ENCODE data around the gene VPS11. TPM values are rescaled to one million over a fixed set of nuclear protein-coding genes. Genes with fewer than 3 reads are reported as not detected.

The VPS11 gene
- polyA plus RNA-seq, 2 of the 4 experiments (the other 2 are of a cell fraction) = 4.6 to 12.0 TPM

GRCh38 chr11:119087747-119088241 is 20.2 kb downstream of the VPS11 start:
- DNase-seq (ENCODE audit: low read depth in 1 of 2, low spot score in 1 of 2) (no peak), ATAC-seq (no peak), FAIRE-seq (no peak)
- H3K4me1 ChIP-seq = peaks cover 37% of the 10 kb centered on the region
- POLR2A ChIA-PET = interaction anchor here (0.5 kb wide), 1 partner anchor 41 kb away, joined by 3 read pairs; no protein-coding TSS in a partner anchor
- TF ChIP-seq NFE2L2 (conservative IDR thresholded peaks at IDR 0.05; ENCODE audit: low read length) (no peak), KDM1A (IDR thresholded peaks at IDR 0.05; ENCODE audit: low read depth) (no peak), SREBF2 (IDR thresholded peaks at IDR 0.05) (no peak), HOXB5 (CRISPR knock-in tag; IDR thresholded peaks at IDR 0.05) (no peak), ESRRA (IDR thresholded peaks at IDR 0.05; ENCODE audit: borderline replicate concordance, low read length) (no peak), RAD21 (conservative IDR thresholded peaks at IDR 0.05 in 1 of 2, IDR thresholded peaks at IDR 0.05 in 1 of 2) (no peak), HEYL (CRISPR knock-in tag; IDR thresholded peaks at IDR 0.05) (no peak), MYC (IDR thresholded peaks at IDR 0.05; ENCODE audit: borderline replicate concordance, low read length) (no peak), POLR2A (IDR thresholded peaks at IDR 0.05; ENCODE audit: low read length) (no peak)
- no peak overlapping the region for H3K4me3 ChIP-seq
- peak overlapping the region; percentile 42 for H3K4me2 ChIP-seq
- CTCF ChIA-PET = no interaction called here
- H3K27ac ChIP-seq = peak overlapping the region in 1 of 2 experiments; percentile 56; a peak in 2 of 6 replicates
- WGBS (ENCODE audit: missing lambda C conversion rate) = 67% methylated on average over 1 of the region's 2 CpGs
- H3K9me3 ChIP-seq = no peaks in the 10 kb centered on the region

GRCh38 chr11:119088406-119088805 is 20.8 kb downstream of the VPS11 start:
- CTCF ChIA-PET = no interaction called here
- no peak overlapping the region for H3K27ac ChIP-seq
- peaks cover 43% of the 10 kb centered on the region for H3K4me1 ChIP-seq
- no peak for ATAC-seq
- H3K4me2 ChIP-seq = no peak overlapping the region
- H3K4me3 ChIP-seq = no peak overlapping the region
- no peak for FAIRE-seq
- WGBS (ENCODE audit: missing lambda C conversion rate) = 94% methylated on average over 9 of the region's 9 CpGs
- TF ChIP-seq MAZ (IDR thresholded peaks at IDR 0.05; ENCODE audit: borderline replicate concordance, low read depth, low read length) = no peak
- no peak for TF ChIP-seq HOXB13 (CRISPR knock-in tag; IDR thresholded peaks at IDR 0.05; ENCODE audit: low read depth)
- no peak for TF ChIP-seq SMC3 (IDR thresholded peaks at IDR 0.05)
- no peaks in the 10 kb centered on the region for H3K9me3 ChIP-seq
- POLR2A ChIA-PET = no interaction called here
- no peak for DNase-seq (ENCODE audit: low read depth in 1 of 2, low spot score in 1 of 2)

DNA sequence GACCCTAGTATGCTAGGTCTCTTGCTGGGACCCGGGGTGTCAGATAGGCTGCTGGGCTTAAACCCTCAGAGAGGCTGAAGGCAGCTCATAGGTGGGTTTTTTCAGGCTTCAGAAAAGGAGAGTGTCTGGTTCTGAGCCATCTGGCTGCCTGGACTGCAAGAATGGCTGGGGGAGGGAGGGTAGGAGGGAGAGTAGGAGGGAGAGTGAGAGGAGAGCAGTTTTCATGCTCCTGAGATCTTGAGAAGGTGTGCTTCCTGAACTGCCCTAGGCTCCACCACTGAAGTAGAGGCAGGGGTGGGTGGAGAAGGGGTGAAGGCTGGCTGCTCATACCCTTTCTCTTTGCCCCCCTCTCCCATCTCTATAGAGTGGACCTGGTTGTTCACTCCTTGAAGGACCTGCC is 21.7 kb downstream of the VPS11 start:
- 80% methylated on average over 1 of the region's 1 CpG for WGBS (ENCODE audit: missing lambda C conversion rate)
- H3K4me1 ChIP-seq = peaks cover 44% of the 10 kb centered on the region
- FAIRE-seq = no peak
- no peak for DNase-seq (ENCODE audit: low read depth in 1 of 2, low spot score in 1 of 2)
- TF ChIP-seq NPAS2 (CRISPR knock-in tag; IDR thresholded peaks at IDR 0.05; ENCODE audit: borderline replicate concordance) (no peak), TP53 (CRISPR knock-in tag; IDR thresholded peaks at IDR 0.05) (no peak), MAFK (IDR thresholded peaks at IDR 0.05; ENCODE audit: partially characterized antibody) (no peak), RARB (CRISPR knock-in tag; IDR thresholded peaks at IDR 0.05) (no peak), MAZ (IDR thresholded peaks at IDR 0.05; ENCODE audit: borderline replicate concordance, low read depth, low read length) (no peak), MAX (IDR thresholded peaks at IDR 0.05) (no peak), HDAC2 (IDR thresholded peaks at IDR 0.05) (no peak)
- ChIA-PET POLR2A (no interaction called here), CTCF (no interaction called here)
- H3K27ac ChIP-seq = no peak overlapping the region
- H3K9me3 ChIP-seq = no peaks in the 10 kb centered on the region
- H3K4me2 ChIP-seq = no peak overlapping the region
- no peak for ATAC-seq
- no peak overlapping the region for H3K4me3 ChIP-seq

- POLR2A ChIA-PET = interaction anchor here (0.8 kb wide), 1 partner anchor 11 kb away, joined by 3 read pairs; the partner anchor contains the start of gene DPAGT1
- CTCF ChIA-PET = interaction anchor here (1.0 to 1.3 kb wide), 3 partner anchors 9 to 105 kb away, joined by 3 to 4 read pairs (median 3); no protein-coding TSS in a partner anchor
These were observed 23.6 kb downstream of the VPS11 start for GRCh38 chr11:119091178-119091577.

More at GRCh38 chr11:119091178-119091577, 23.6 kb downstream of the VPS11 start:
- WGBS (ENCODE audit: missing lambda C conversion rate) = 89% methylated on average over 9 of the region's 9 CpGs
- Histone ChIP-seq H3K9me3 (no peaks in the 10 kb centered on the region), H3K27ac (no peak overlapping the region), H3K4me3 (no peak overlapping the region), H3K4me2 (no peak overlapping the region), H3K4me1 (peaks cover 44% of the 10 kb centered on the region)
- DNase-seq (ENCODE audit: low read depth in 1 of 2, low spot score in 1 of 2) = no peak
- FAIRE-seq = no peak
- ATAC-seq = no peak
- TF ChIP-seq ZNF302 (CRISPR knock-in tag; IDR thresholded peaks at IDR 0.05) (no peak), POLR2AphosphoS2 (conservative IDR thresholded peaks at IDR 0.05; ENCODE audit: low read length) (no peak), JUNB (IDR thresholded peaks at IDR 0.05) (no peak), HOXB13 (CRISPR knock-in tag; IDR thresholded peaks at IDR 0.05; ENCODE audit: low read depth) (no peak), MAZ (IDR thresholded peaks at IDR 0.05; ENCODE audit: borderline replicate concordance, low read depth, low read length) (no peak), NR3C1 (IDR thresholded peaks at IDR 0.05) (no peak), HOXA7 (CRISPR knock-in tag; IDR thresholded peaks at IDR 0.05) (no peak), EHMT2 (IDR thresholded peaks at IDR 0.05; ENCODE audit: low read depth) (no peak), RFX5 (IDR thresholded peaks at IDR 0.05) (no peak), KDM1A (IDR thresholded peaks at IDR 0.05; ENCODE audit: low read depth) (no peak), FOSL2 (IDR thresholded peaks at IDR 0.05) (no peak), FOSL2 (CRISPR knock-in tag; IDR thresholded peaks at IDR 0.05) (no peak), FOXS1 (CRISPR knock-in tag; IDR thresholded peaks at IDR 0.05) (no peak), CEBPB (IDR thresholded peaks at IDR 0.05) (no peak), ESRRA (IDR thresholded peaks at IDR 0.05; ENCODE audit: borderline replicate concordance, low read length) (no peak), PHF8 (IDR thresholded peaks at IDR 0.05; ENCODE audit: borderline replicate concordance, low read depth) (no peak), MAFK (IDR thresholded peaks at IDR 0.05; ENCODE audit: partially characterized antibody) (no peak), RNF2 (IDR thresholded peaks at IDR 0.05; ENCODE audit: borderline replicate concordance, low read depth) (no peak), ZC3H11A (IDR thresholded peaks at IDR 0.05) (no peak)
- TF ChIP-seq, protein P1, sequence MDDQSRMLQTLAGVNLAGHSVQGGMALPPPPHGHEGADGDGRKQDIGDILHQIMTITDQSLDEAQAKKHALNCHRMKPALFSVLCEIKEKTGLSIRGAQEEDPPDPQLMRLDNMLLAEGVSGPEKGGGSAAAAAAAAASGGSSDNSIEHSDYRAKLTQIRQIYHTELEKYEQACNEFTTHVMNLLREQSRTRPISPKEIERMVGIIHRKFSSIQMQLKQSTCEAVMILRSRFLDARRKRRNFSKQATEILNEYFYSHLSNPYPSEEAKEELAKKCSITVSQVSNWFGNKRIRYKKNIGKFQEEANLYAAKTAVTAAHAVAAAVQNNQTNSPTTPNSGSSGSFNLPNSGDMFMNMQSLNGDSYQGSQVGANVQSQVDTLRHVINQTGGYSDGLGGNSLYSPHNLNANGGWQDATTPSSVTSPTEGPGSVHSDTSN (IDR thresholded peaks at IDR 0.05) = no peak
